Right ventricle myocardium inferior (tissue), 1 donor: Measurements from ENCODE around the gene MRPL14. TPM values are rescaled to one million over a fixed set of nuclear protein-coding genes. Genes with fewer than 3 reads are reported as not detected.
"Not testable (repeated sequence)": the region's sequence is repeated elsewhere in the genome, so short reads cannot be mapped to it uniquely, and the experiment has no call there.

ENCODE experiments used
- ATAC-seq: fragments of 200-7000 bp; cut with Tn5 transposase; one replicate; pipeline ENCODE4 v1.9.1; 2020; ENCODE audit warnings: mild to moderate bottlenecking, moderate library complexity
- DNase-seq: peaks from one replicate; pipeline ENCODE4 v3.0.0; 2021; ENCODE audit errors: missing footprints
- intact Hi-C: fragments of 100-400 bp; cut with DNase I; formaldehyde crosslinking; loops from one replicate; pipeline ENCODE4 v1.11.0; 2022
- total RNA-seq: library from RNA; stranded (reverse); fragmentation: NEBNext Ultra II Directional; extraction: Animal tissue kit (Norgen Biotek cat#: 25700); gene quantifications from one replicate; pipeline ENCODE4 v1.2.1, GENCODE V29; 2021
- donor health status: DM: no; HTN: yes; CAD: no; lungs with severe emphysema.

Gene MRPL14
- total RNA-seq, 1 donor from 2014 or later = 41.7 TPM

DNA sequence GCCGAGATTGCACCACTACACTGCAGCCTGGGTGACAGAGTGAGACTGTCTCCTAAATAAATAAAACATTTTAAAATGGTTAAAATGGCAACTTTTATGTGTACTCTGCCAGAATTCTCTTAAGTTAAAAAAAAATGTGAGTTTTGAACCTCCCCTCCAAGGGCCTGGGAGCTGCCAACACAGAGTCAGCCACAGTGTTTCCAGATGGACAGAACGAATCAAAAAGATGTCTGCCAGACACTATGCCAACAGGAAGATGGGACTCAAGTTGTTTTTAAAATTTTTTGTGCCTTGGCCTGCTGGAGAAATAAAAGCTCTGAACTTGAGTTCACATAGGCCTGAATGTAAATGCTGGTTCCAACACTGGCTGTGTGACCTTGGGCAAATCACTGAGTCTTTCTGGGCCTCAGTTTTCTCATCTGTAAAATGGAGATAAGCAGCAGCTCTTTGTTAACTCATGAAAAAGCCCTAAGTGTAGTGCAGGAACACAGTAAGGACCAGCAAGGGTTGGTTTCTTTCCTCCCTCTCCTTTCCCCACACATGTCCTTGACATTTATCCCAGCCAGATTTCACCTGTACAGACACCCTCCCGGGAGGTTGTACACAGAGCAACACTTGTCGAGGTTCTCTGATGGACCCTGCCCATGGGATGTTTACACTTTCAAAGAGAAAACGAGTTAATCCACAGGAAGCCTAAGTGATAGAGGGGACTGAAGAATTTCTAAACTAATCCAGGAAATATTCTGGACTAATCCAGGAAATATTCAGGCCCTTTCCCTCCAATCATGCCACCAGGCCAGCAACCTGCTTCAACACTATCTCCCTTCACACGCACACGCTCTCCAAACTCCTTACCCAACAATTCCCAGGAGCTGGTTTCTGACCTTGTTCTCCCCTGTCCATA is 35.0 kb downstream of the MRPL14 start:
- intact Hi-C loops = no loop called here
- DNase-seq = no peak
- no peak for ATAC-seq

DNA sequence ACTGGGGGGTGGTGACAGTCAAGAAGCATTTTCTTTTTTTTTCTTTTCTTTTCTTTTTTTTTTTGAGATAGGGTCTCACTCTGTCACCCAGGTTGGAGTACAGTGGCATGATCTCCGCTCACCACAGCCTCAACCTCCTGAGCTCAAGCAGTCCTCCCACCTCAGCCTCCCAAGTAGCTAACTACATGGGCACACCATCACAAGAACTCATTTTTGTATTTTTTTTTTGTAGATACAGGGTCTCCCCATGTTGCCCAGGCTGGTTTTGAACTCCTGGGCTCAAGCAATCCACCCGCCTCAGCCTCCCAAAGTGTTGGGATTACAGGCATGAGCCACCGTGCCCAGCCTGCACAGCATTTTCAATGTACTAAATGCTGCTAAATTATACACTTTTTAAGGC is 35.9 kb downstream of the MRPL14 start:
- ATAC-seq, intact Hi-C loops, DNase-seq: not testable (repeated sequence)

DNA sequence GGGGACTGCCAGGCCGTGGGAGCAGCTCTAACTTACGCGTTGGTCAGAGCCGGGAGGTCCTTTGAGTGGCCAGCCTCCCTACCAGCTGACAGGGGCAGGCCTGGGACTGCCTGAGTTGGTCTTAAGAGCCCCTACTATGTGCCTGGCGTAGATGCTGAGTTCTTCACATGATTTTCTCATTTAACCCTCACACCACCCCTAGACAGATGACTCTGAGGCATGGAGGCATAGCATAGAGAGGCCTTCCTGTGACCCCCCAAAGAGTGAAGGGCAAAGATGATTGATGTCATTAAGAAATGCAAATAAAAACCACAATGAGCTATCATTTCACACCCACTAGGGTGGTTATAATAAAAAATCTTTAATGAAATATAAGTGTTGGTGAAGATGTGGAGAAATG is 36.8 kb downstream of the MRPL14 start:
- intact Hi-C loops = no loop called here
- no peak for ATAC-seq
- no peak for DNase-seq

DNA sequence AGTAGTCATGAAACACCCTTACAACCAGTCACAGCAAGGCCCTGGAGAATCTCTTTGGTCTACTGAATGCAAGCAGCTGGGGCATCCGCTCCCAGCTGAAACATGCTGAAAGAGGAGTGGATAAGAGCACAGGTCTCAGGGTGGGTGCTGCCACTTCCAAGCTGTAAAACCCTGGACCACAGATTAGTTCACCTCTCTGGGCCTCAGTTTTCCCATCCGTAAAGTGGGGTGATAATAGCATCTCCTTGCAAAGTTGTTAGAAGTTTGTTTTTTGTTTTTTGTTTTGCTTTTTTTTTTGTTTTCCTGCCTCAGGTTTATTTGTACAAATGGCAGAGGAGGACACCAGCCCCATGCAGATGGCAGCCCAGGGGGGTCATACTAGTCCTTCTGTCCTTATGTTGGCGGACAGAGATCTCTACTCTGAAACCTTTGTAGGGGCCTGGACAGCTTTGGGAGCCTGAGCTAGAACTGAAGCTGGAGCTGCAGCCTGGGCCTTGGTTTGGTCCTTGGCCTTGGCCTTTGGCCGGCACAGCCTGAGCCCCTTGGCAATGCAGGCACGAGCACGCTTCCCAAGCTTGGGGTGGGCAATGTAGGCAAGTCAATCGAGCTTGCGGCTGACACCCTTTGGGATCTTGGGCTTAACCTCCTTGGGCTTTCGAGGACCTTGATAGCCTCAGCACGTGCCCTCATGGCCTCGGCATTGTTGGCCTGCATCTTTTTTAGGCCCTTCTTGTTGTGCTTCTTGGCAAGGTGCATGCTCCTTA is 38.2 kb downstream of the MRPL14 start:
- intact Hi-C loops = no loop called here
- ATAC-seq = no peak
- DNase-seq = no peak

DNA sequence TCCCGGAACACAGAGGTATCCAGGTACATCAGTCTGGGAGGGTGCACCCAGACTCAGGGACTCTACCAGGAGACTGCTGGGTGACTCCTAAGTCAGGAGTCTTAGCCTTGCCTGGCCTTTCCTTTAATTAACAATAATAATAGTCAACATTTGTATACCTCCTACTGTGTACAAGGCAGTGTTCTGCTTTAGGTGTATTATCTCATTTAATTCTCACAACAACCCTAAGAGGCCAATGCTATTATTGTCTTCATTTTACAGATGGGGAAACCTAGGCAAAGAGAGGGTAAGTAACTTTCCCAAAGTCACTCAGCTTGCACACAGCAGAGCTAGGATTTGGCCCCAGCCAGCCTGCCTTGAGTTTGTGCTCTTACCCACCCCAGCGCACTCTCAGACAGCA is 39.6 kb downstream of the MRPL14 start:
- DNase-seq (no peak), ATAC-seq (no peak)
- intact Hi-C loops = no loop called here

DNA sequence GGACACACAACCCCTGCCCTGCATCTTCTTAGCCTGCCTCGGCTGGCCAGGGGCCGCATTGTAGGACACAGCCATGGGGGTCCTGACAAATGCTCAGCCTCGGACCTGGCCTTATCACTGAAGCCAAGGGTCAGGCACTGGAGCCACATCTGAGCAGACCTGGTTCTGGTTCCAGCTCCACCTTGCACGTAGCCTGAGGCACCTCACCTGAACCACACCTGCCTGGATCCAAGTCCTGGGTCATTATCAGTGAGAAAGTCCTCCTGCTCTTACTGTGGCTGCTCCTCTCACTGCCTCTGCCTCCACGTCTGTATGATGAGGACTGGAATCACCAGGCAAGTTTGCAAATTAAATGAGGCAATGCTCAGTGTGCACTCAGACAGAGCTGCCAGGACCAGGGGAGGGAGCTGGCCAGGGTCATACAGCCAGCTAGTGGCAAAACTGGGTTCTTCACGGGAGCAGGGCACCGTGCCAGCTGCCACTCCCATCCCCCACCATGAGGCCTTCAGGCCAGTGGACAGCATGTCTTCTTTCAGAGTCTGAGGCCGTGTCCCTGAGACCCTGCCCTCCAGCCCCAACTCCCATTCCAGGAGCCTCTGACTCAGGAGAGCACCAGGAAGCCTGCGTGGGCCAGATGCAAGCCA is 40.2 kb downstream of the MRPL14 start:
- DNase-seq (no peak), ATAC-seq (peak; percentile 41)
- intact Hi-C loops = no loop called here

DNA sequence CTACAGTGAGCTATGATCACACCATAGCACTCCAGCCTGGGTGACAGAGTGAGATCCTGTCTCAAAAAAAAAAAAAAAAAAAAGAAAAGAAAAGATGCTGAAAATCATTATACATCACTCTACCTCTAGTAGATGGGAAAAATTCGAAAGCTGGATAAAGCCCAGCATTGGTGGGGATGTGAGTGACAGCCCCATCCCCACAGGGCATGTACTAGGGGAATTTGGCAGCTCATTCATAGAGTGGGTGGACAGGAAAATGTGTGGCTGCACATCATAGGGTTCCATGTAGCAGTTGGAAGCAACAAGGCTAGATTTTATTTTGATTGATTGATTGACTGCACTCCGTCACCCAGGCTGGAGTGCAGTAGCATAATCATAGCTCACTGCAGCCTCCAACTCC is 42.0 kb downstream of the MRPL14 start:
- DNase-seq (no peak), ATAC-seq (no peak)
- intact Hi-C loops = no loop called here

DNA sequence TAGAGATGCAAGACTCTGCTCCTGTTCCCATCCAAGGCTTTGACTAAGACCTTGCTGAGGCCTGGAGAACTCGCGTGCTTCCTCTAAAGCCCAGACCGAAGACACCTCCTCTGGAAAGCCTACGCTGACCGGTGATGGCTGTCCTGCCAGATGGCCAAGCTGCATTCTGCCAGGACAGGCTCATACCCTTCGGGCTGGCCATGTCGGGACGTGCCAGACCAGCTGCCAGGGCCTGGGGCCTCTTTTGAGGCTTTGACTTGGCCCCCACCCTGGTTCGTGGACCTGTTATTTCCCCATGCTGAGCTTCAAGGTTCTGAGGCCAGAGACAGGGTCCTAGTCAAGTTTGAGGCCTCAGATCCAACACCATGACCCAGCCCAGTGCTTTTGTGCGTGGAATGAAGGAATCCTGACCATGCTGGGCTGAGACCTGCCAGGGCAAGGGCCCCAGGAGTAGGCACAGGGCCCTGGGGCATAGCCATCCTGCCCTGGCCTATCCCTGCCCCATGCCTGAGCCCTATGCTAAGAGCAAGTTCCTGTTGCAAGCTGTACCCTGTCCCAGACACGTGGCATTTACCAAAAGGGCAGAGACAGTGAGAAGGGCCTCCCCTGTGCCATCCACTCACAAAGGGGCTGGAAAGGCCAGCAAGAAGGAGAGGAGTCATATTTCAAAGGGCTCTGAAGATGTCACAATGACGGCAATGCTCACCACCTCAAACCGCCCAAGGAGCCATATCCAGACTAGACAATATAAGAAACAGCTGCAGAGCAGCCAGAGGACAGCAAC is 42.8 kb downstream of the MRPL14 start:
- ATAC-seq (peak; percentile 21), DNase-seq (no peak)
- intact Hi-C loops = no loop called here

DNA sequence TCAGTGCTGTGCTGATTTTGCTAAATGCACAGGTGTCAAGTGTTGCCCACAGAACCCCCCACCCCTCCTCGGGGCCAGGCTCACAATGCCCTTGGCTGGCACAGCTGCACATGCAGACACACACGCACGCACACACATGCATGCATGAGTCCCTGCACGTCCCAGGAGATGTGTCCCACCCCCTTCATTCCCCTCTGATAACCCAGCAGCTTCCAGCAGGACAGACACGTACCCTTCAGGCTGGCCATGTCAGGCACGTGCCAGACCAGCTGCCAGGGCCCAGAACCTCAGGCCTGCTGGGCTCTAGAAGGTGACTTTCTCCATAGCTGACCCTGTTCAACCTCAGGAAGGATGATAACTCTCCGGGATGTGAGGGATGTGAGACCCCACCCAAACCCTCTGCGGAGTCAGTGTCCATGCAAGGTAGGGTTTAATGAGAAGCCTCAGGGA is 44.4 kb downstream of the MRPL14 start:
- intact Hi-C loops = no loop called here
- DNase-seq (no peak), ATAC-seq (peak; percentile 43)

DNA sequence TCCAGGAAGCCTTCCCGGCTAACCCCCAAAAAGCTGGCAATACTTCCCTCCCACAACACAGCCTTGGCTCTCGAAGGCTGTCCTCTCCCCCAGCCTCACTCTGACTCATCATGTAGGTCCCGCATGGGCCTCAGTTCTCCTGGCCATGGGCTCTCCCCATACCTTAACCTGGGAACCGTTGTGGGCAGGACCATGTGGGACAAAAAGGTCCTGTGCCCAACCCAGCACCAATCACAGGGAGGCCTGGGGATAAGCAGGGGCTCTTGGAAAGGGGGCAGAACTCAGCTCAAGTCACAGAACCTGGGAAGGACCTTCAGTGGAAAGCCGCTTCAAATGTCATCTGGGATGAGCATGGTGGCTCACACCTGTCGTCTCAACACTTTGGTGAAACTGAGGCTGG is 45.5 kb downstream of the MRPL14 start:
- no peak for ATAC-seq
- intact Hi-C loops = no loop called here
- DNase-seq = no peak

DNA sequence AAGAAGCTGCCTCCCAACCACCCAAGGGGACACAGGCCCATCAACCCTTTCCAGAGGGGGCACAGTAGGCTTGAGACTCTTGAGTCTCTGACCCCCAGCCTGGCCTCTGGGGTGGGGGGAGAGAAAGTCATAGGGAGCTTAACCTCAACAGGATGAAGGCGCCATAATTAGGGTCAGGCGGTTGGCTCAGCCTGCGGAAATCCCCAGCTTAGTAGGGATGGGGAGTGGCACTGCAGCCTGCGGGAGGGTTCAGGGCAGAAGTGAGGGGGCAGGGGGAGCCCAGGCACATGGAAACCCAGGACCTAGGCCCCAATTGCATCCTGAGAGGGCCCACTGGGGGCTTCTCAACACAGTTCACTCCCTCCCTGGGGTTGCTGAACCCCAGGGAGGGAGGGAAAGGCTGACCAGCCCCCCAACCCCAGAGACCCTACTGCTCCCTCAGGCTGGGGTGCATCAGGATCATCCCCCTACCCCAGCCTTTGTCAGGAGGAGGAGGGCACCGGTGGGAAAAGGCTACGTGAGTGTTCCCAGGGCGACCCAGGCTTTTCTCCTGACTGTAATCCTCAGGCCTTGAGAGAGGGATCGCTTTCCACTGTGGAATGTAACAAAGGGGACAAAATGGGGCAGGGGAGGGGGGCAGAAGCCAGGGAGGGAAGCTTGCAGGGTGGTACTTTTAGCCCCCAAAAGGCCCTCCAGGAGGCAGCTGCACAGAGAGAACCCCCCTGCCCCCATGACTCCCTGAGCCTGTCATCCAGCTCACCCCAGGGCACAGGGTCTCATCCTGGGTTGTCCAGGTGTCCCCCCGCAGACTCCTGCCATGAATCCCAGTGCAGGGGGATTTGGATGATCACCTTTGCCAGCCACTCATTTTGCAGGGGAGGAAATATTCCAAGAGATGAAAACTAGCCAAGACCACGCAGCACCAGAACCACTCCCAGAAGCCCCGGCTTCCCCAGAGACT is 46.4 kb downstream of the MRPL14 start:
- DNase-seq (no peak), ATAC-seq (no peak)
- intact Hi-C loops = no loop called here

DNA sequence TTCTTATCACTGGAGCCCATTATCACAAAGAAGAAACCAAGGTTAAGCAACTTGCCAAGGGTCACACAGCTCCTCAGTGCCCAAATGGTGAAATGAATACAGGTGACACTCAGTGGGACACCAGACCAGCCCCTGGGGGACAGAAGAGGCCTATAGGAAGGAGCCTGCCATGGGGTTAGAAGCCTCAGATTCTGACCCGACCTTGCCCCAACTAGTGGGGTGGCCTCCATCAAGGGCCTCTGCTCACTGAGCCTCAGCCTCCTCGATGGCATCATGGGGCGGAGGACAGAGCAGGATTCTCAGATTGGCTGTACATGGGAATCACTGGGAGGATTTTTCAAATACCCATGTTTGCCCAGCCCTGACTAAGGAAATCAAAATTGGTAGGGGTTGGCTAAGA is 47.6 kb downstream of the MRPL14 start:
- intact Hi-C loops = loop anchor here (1.0 to 5.0 kb wide), 4 partner anchors 222 to 412 kb away; no protein-coding TSS in a partner anchor
- ATAC-seq (no peak), DNase-seq (no peak)

DNA sequence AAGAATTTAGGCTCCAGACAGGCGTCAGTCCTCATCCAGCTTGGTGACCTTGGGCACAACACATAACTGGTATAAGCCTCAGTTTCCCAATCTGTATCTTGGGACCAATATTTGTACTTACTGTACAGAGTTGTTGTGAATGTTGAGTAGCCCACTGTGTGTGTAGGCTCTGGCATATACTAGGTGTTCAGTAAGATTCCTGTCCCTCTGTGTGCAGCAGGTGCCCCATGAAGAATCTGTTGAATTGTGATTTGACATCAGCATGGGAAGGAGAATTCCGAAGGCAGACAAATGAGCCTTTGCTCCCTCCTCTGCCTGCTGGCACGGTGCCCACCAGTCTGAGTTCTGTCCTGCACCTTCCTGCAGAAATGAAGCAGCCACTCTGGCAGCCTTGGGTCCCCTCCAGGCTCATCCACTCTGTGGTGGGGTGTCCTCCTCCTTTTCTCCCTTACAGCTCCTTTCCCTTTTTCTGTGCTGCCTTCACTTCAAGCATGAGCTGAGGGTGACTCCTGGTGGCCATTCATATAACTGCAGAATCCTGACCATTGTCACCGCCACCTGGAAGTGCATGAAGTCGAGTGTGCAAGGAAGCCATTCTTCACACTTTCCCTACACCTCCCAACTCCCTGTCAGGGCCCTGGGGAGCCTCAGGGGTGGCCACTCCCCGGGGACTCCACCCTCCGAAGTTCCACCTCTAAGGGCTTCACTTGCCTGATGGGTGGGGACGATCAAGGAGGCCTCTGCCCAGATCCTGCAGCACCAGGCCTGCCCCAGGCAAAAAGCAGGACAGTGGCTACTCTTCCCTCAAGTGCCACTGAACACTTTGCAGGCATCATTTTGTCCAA is 48.2 kb downstream of the MRPL14 start:
- DNase-seq (no peak), ATAC-seq (peak; percentile 17)
- intact Hi-C loops = loop anchor here (1.0 to 5.0 kb wide), 4 partner anchors 222 to 412 kb away; no protein-coding TSS in a partner anchor

DNA sequence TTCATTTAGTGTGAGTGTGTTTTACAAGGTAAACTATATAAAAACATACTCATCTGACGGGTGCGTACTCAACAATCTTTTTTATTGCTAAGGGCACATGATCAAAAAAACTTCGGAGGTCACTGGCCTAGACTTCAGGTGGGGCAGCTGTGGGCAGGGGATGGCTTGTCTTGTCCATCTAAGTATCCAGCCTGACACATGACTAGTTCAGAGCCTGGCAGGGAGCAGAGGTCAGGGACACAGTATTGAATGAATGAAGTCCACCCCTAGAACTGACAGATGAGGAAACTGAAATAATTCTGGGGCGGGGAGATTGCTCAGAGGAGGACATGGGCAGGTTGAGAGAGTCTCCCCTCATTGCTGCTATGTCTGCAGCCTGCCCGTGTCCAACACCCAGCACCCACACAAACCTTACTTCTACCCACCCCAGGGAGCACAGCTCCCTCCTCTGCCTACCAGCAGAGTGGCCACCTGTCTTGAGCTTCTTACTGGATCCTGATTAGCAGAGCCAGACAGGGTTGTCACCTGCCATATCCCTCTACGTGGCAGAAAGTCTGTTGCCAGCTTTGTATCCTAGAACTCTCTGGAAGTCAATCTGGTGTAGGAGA is 48.9 kb downstream of the MRPL14 start:
- ATAC-seq = no peak
- DNase-seq = no peak
- intact Hi-C loops = loop anchor here (2.0 to 5.0 kb wide), 2 partner anchors 221 to 354 kb away; no protein-coding TSS in a partner anchor

DNA sequence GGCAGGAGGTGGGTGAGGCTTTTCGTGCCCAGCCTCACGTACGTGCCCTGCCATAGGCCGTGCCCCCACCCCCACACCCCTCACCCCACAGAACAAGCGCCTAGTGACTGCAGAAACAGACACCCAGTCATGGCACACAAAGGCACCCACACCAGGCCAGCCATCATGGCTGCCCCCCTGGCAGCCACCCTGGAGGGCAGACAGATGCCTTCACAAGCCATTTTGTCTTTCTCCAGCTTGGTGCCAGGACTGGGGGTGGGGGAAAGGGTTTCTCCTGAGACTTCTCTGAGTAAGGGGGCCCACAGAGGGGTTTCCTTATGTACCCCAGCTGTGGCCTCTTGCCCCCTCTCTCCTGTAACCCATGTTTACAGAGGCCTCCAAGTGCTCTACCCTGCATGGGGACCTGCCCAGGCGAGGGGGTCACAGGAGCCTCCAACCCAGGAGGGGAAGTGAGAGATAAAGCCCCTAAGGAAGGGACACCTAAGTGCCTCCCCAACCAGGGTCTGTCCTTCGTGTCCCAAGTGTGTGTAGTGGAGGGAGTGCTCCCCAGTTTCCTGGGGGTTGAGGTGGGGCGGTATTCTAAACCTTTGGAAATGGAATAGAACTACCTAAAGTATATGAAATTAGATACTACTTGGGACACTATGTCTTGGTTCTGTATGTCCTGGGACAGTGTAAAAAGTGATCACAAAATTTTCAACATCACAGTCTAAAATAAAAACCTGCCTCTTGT is 49.9 kb downstream of the MRPL14 start:
- no peak for DNase-seq
- no peak for ATAC-seq
- intact Hi-C loops = loop anchor here (1.0 to 5.0 kb wide), 2 partner anchors 220 to 469 kb away; no protein-coding TSS in a partner anchor
